IMR-90 (cell line): ENCODE data around the gene PEX6.

ENCODE experiments used
- CHD1 ChIP-seq: IDR thresholded peaks from 2 replicates; pipeline ENCODE4 v1.6.1; 2012; ENCODE audit warnings: low read depth, low read length, improper control_type of control experiment
- FOS ChIP-seq: fragments of 150-350 bp; IDR thresholded peaks from 2 replicates; pipeline ENCODE4 v1.6.1; 2016; ENCODE audit warnings: low read depth, low read length
- MXI1 ChIP-seq: IDR thresholded peaks from 2 replicates; pipeline ENCODE4 v1.6.1; 2012; ENCODE audit warnings: low read depth, mild to moderate bottlenecking, low read length, moderate library complexity, borderline replicate concordance
- POLR2A ChIP-seq: IDR thresholded peaks from 2 replicates; pipeline ENCODE4 v1.6.1; 2012; ENCODE audit warnings: mild to moderate bottlenecking, low read depth, low read length
- RAD21 ChIP-seq: IDR thresholded peaks from 2 replicates; pipeline ENCODE4 v1.6.1; 2012; ENCODE audit warnings: low read length, improper control_type of control experiment
- SMC3 ChIP-seq: fragments of 150-350 bp; IDR thresholded peaks from 2 replicates; pipeline ENCODE4 v1.6.1; 2016; ENCODE audit warnings: low read depth, mild to moderate bottlenecking, antibody characterized with exemption, low read length, moderate library complexity
- TF ChIP-seq, protein P1 (sequence below): conservative IDR thresholded peaks from 2 replicates; pipeline ENCODE4 v1.5.1; 2012; ENCODE audit warnings: mild to moderate bottlenecking, low read depth, low read length, improper control_type of control experiment

GRCh38 chr6:42935322-42935721 lies 43.7 kb downstream of the PEX6 start:
- TF ChIP-seq, protein P1, sequence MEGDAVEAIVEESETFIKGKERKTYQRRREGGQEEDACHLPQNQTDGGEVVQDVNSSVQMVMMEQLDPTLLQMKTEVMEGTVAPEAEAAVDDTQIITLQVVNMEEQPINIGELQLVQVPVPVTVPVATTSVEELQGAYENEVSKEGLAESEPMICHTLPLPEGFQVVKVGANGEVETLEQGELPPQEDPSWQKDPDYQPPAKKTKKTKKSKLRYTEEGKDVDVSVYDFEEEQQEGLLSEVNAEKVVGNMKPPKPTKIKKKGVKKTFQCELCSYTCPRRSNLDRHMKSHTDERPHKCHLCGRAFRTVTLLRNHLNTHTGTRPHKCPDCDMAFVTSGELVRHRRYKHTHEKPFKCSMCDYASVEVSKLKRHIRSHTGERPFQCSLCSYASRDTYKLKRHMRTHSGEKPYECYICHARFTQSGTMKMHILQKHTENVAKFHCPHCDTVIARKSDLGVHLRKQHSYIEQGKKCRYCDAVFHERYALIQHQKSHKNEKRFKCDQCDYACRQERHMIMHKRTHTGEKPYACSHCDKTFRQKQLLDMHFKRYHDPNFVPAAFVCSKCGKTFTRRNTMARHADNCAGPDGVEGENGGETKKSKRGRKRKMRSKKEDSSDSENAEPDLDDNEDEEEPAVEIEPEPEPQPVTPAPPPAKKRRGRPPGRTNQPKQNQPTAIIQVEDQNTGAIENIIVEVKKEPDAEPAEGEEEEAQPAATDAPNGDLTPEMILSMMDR: no peak
- TF ChIP-seq POLR2A: no peak
- no peak for TF ChIP-seq RAD21
- TF ChIP-seq MXI1: no peak
- no peak for TF ChIP-seq CHD1
- no peak for TF ChIP-seq SMC3
- TF ChIP-seq FOS: no peak
